ENCODE results near the gene KCNAB2.

GRCh38 chr1:6133146-6133895 is 87.6 kb downstream of the KCNAB2 start:
- TF ChIP-seq EZH2phosphoT487 (IDR thresholded peaks at IDR 0.05; ENCODE audit: borderline replicate concordance) (no peak), CTCF (conservative IDR thresholded peaks at IDR 0.05; ENCODE audit: low read length) (no peak)
